Caco-2 (cell line): ENCODE results near the gene MAPK4. TPM values are rescaled to one million over a fixed set of nuclear protein-coding genes. Genes with fewer than 3 reads are reported as not detected.

Experiments
- BruUV-seq: library from RNA; stranded (reverse); fragments of 400-500 nt; replicated peaks from 2 replicates; lab custom pipeline; 2021; lab: Mats Ljungman, UMichigan
- CTCF ChIA-PET: fragments of 300-600 bp; sonication (Branson Sonifier 250); formaldehyde crosslinking; loops from one replicate; lab custom pipeline; 2022; ENCODE audit warnings: antibody characterized with exemption; lab: Charles Lee
- POLR2A ChIA-PET: fragments of 300-600 bp; sonication (Branson Sonifier 250); formaldehyde crosslinking; loops from one replicate; lab custom pipeline; 2022; ENCODE audit warnings: antibody characterized with exemption; lab: Charles Lee
- DNase-seq, 2 experiments: peaks; one replicate each; pipeline versions ENCODE4 v3.0.0 to v3.0.0-alpha.2; 2020 to 2022
- H3K27me3 ChIP-seq: replicated peaks from 2 replicates; pipeline ENCODE4 v1.6.0; 2011; ENCODE audit warnings: low read length; ENCODE audit not compliant: control insufficient read depth, insufficient read depth
- H3K36me3 ChIP-seq: 2 replicates; pipeline ENCODE4 v1.5.1; 2011; ENCODE audit warnings: low read length; ENCODE audit not compliant: control insufficient read depth, insufficient read depth
- H3K4me1 ChIP-seq: fragments of 250-450 bp; sonication (Bioruptor Pico); 2 replicates; pipeline ENCODE4 v1.5.1; 2020; ENCODE audit warnings: mild to moderate bottlenecking
- H3K4me3 ChIP-seq: 2 replicates; pipeline ENCODE4 v1.5.1; 2011; ENCODE audit warnings: low read depth, mild to moderate bottlenecking, control low read depth, low read length
- H3K9me3 ChIP-seq: fragments of 250-450 bp; sonication (Bioruptor Pico); 2 replicates; pipeline ENCODE4 v1.5.1; 2020; ENCODE audit warnings: mild to moderate bottlenecking, moderate library complexity
- H3K27ac Mint-ChIP-seq: one replicate; pipeline ENCODE4 v1.8.0; 2022; ENCODE audit warnings: mixed read lengths; ENCODE audit not compliant: unreplicated experiment
- H3K27me3 Mint-ChIP-seq: one replicate; pipeline ENCODE4 v1.8.0; 2022; ENCODE audit warnings: mixed read lengths; ENCODE audit not compliant: insufficient read depth, unreplicated experiment
- H3K36me3 Mint-ChIP-seq: one replicate; pipeline ENCODE4 v1.8.0; 2022; ENCODE audit warnings: mild to moderate bottlenecking, mixed read lengths; ENCODE audit not compliant: insufficient read depth, unreplicated experiment
- H3K4me1 Mint-ChIP-seq: one replicate; pipeline ENCODE4 v1.8.0; 2022; ENCODE audit warnings: low read depth, mixed read lengths; ENCODE audit not compliant: unreplicated experiment
- H3K4me3 Mint-ChIP-seq: one replicate; pipeline ENCODE4 v1.8.0; 2022; ENCODE audit warnings: mild to moderate bottlenecking, moderate library complexity, mixed read lengths; ENCODE audit not compliant: unreplicated experiment
- H3K9me3 Mint-ChIP-seq: one replicate; pipeline ENCODE4 v1.8.0; 2022; ENCODE audit warnings: mixed read lengths; ENCODE audit not compliant: unreplicated experiment
- intact Hi-C: fragments of 100-400 bp; cut with micrococcal nuclease; formaldehyde crosslinking; loops from one replicate; pipeline ENCODE4 v1.10.0; 2022; ENCODE audit not compliant: unreplicated experiment
- total RNA-seq: library from RNA; stranded (reverse); gene quantifications from 2 replicates; pipeline ENCODE4 v1.2.3, GENCODE V29; 2022
- TF ChIP-seq, protein P1 (sequence below), 2 experiments: fragments of 200-600 bp in 1 of 2; IDR thresholded peaks; 1 replicate in 1 of 2; 2 replicates in 1 of 2; pipeline versions ENCODE4 v1.5.1 to v1.8.0; 2011 to 2022; ENCODE audit warnings: antibody characterized with exemption in 1 of 2, control low read depth in 1 of 2, inconsistent platforms in 1 of 2, low read depth in 1 of 2, low read length in 1 of 2, mild to moderate bottlenecking in 1 of 2, moderate library complexity in 1 of 2; ENCODE audit not compliant: insufficient read depth in 1 of 2, severe bottlenecking in 1 of 2, unreplicated experiment in 1 of 2

Gene MAPK4
- total RNA-seq, 1 experiment from 2014 or later: 0.88 TPM

- TF ChIP-seq, protein P1, sequence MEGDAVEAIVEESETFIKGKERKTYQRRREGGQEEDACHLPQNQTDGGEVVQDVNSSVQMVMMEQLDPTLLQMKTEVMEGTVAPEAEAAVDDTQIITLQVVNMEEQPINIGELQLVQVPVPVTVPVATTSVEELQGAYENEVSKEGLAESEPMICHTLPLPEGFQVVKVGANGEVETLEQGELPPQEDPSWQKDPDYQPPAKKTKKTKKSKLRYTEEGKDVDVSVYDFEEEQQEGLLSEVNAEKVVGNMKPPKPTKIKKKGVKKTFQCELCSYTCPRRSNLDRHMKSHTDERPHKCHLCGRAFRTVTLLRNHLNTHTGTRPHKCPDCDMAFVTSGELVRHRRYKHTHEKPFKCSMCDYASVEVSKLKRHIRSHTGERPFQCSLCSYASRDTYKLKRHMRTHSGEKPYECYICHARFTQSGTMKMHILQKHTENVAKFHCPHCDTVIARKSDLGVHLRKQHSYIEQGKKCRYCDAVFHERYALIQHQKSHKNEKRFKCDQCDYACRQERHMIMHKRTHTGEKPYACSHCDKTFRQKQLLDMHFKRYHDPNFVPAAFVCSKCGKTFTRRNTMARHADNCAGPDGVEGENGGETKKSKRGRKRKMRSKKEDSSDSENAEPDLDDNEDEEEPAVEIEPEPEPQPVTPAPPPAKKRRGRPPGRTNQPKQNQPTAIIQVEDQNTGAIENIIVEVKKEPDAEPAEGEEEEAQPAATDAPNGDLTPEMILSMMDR (IDR thresholded peaks at IDR 0.05; ENCODE audit: insufficient read depth in 1 of 2, low read depth in 1 of 2, low read length in 1 of 2, severe bottlenecking in 1 of 2, unreplicated experiment in 1 of 2): no peak
- Histone ChIP-seq H3K4me3 (no peak overlapping the region), H3K36me3 (no peaks in the 10 kb centered on the region), H3K4me1 (no peaks in the 10 kb centered on the region), H3K9me3 (no peaks in the 10 kb centered on the region), H3K27me3 (no peaks in the 10 kb centered on the region)
- Mint-ChIP-seq H3K36me3 (no peaks in the 10 kb centered on the region), H3K4me3 (no peak overlapping the region), H3K9me3 (no peaks in the 10 kb centered on the region), H3K27me3 (no peaks in the 10 kb centered on the region), H3K4me1 (peaks cover 6% of the 10 kb centered on the region), H3K27ac (no peak overlapping the region)
- POLR2A ChIA-PET: no interaction called here
- intact Hi-C loops: no loop called here
- CTCF ChIA-PET: no interaction called here
- DNase-seq: no peak
- no TSS peak for BruUV-seq
Measured at GRCh38 chr18:50632895-50633515, 73.1 kb downstream of the MAPK4 start.

DNA sequence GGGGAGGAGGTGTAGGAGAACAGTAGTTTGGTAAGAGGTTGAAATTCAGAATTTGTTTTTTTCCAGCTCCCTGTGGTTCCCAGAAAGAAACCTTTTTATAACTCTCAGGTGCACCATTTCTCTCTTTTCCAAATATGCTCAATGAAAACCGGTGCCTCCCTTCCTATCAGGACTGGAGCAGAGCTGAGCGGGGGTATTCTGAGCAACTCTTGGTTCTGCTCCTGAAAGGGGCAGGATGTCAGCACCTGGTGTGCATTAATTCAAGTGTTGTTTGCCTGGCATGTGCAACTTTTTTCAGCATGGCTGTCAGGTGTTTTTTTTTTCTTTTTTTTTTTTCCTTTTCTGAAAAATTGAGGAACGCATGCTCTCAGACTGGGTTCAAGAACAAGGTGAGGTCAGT is 74.1 kb downstream of the MAPK4 start:
- intact Hi-C loops: no loop called here
- Mint-ChIP-seq H3K4me1 (peaks cover 6% of the 10 kb centered on the region), H3K9me3 (no peaks in the 10 kb centered on the region), H3K27ac (no peak overlapping the region), H3K36me3 (no peaks in the 10 kb centered on the region), H3K4me3 (no peak overlapping the region), H3K27me3 (no peaks in the 10 kb centered on the region)
- ChIA-PET CTCF (no interaction called here), POLR2A (no interaction called here)
- Histone ChIP-seq H3K9me3 (no peaks in the 10 kb centered on the region), H3K36me3 (no peaks in the 10 kb centered on the region), H3K4me3 (no peak overlapping the region), H3K4me1 (no peaks in the 10 kb centered on the region), H3K27me3 (no peaks in the 10 kb centered on the region)
- DNase-seq: no peak
- BruUV-seq: no TSS peak
- TF ChIP-seq, protein P1 (IDR thresholded peaks at IDR 0.05; ENCODE audit: insufficient read depth in 1 of 2, low read depth in 1 of 2, low read length in 1 of 2, severe bottlenecking in 1 of 2, unreplicated experiment in 1 of 2): no peak

DNA sequence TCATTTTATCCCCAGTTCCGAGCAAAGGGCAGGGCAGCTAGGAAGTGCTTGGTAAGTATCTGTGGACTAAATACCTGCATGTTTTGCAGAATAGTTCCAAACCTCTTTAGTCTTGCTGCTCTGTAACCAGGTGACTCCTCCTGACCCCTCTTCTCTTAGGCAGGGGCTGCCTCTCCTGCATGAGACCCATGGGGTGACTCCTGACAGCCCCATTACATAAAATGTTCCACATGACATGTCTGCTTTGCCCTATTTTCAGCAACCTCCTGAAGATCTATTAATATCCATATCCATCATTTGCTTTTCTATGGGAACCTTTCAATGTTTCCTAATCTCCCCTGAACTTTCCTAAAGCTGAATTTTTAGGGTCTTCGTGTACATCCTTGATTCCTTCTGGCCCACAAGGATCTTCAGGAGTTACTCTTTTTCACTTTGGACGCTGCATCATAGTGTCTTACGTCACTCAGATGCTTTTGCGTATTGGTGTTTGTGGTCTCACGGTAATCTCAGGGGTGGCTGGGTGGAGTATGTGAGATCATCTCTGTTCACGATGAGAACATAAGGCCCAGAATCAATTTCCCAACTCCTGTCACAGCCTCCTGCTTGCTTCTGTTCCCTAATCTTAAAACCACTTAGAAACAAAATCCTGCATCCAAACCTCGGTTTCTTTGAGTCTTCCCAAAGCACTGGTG is 76.6 kb downstream of the MAPK4 start:
- Mint-ChIP-seq H3K4me1 (peaks cover 3% of the 10 kb centered on the region), H3K27me3 (no peaks in the 10 kb centered on the region), H3K36me3 (no peaks in the 10 kb centered on the region), H3K27ac (no peak overlapping the region), H3K4me3 (no peak overlapping the region), H3K9me3 (no peaks in the 10 kb centered on the region)
- POLR2A ChIA-PET: no interaction called here
- TF ChIP-seq, protein P1 (IDR thresholded peaks at IDR 0.05; ENCODE audit: insufficient read depth in 1 of 2, low read depth in 1 of 2, low read length in 1 of 2, severe bottlenecking in 1 of 2, unreplicated experiment in 1 of 2): no peak
- intact Hi-C loops: no loop called here
- no peaks in the 10 kb centered on the region for H3K36me3 ChIP-seq
- no peaks in the 10 kb centered on the region for H3K27me3 ChIP-seq
- DNase-seq: no peak
- no peak overlapping the region for H3K4me3 ChIP-seq
- H3K4me1 ChIP-seq: no peaks in the 10 kb centered on the region
- H3K9me3 ChIP-seq: no peaks in the 10 kb centered on the region
- CTCF ChIA-PET: no interaction called here
- BruUV-seq: no TSS peak
